ENCODE data around the gene OCRL.

- no peak for TF ChIP-seq CTCF (conservative IDR thresholded peaks at IDR 0.05)
- TF ChIP-seq ZFX (IDR thresholded peaks at IDR 0.05), result no peak
Observed at GRCh38 chrX:129629837-129630236, 89.8 kb downstream of the OCRL start.

Measured in C4-2B (cell line).